Body of pancreas (tissue), 4 donors: ENCODE data around the gene BOD1L1. TPM values are rescaled to one million over a fixed set of nuclear protein-coding genes. Genes with fewer than 3 reads are reported as not detected.

Source experiments
- ATAC-seq: fragments of 150-250 bp; one replicate; pipeline ENCODE4 v1.9.1; 2016
- DNase-seq, 4 donors: peaks; one replicate each; pipeline ENCODE4 v3.0.0-alpha.2; 2019
- H3K27ac ChIP-seq, 4 donors: fragments of 200-600 bp; sonication (generic); 1 replicate in 3 of 4; 2 replicates in 1 of 4; pipeline versions ENCODE4 v1.5.1 to v1.6.1; 2016 to 2019; ENCODE audit warnings: mild to moderate bottlenecking in 1 of 4, mixed read lengths in 1 of 4, moderate library complexity in 1 of 4
- H3K27me3 ChIP-seq, 2 donors: fragments of 200-600 bp; sonication (generic); one replicate each; pipeline ENCODE4 v1.6.0; 2016; ENCODE audit warnings: mild to moderate bottlenecking in 1 of 2
- H3K36me3 ChIP-seq, 2 donors: fragments of 200-600 bp; sonication (generic); replicated peaks in 1 of 2; 2 replicates each; pipeline ENCODE4 v1.5.1; 2016; ENCODE audit warnings: low read depth in 2 of 2; ENCODE audit not compliant: insufficient read depth in 1 of 2
- H3K4me1 ChIP-seq: fragments of 200-600 bp; sonication (generic); one replicate; pipeline ENCODE4 v1.6.0; 2016
- H3K4me3 ChIP-seq, 2 donors: fragments of 200-600 bp; sonication (generic); 1 replicate in 1 of 2; 2 replicates in 1 of 2; pipeline ENCODE4 v1.5.1; 2016 to 2019
- H3K9me3 ChIP-seq, 3 donors: fragments of 200-600 bp; sonication (generic); 1 replicate in 2 of 3; 2 replicates in 1 of 3; pipeline ENCODE4 v1.5.1; 2016
- CTCF ChIP-seq, 7 experiments: fragments of 450-650 bp in 4 of 7; fragments of 200-600 bp in 3 of 7; sonication (generic) in 3 of 7; IDR thresholded peaks; one replicate each; pipeline ENCODE4 v1.5.1; 2016 to 2019; ENCODE audit warnings: antibody characterized with exemption in 7 of 7
- POLR2A ChIP-seq, 3 donors: fragments of 450-650 bp; IDR thresholded peaks; one replicate each; pipeline ENCODE4 v1.6.1; 2016; ENCODE audit warnings: antibody characterized with exemption in 3 of 3, mild to moderate bottlenecking in 2 of 3
- WGBS, 2 donors: methylation state at CpG; one replicate each; pipeline ENCODE4 v1.1.5; 2017; 5-methylcytosine and 5-hydroxymethylcytosine counted together
- intact Hi-C: fragments of 100-400 bp; cut with DNase I; formaldehyde crosslinking; loops from one replicate; pipeline ENCODE4 v1.15.1; 2023
- total RNA-seq, 2 donors: library from RNA; depleted of rRNA; stranded (reverse); fragments of >200 nt; gene quantifications; one replicate each; pipeline ENCODE4 v1.1.0, GENCODE V29; 2016

Gene BOD1L1
- total RNA-seq, 2 donors from 2014 or later, result 28.5 to 31.0 TPM

- TF ChIP-seq CTCF (IDR thresholded peaks at IDR 0.05) (no peak), POLR2A (IDR thresholded peaks at IDR 0.05) (no peak)
- H3K4me3 ChIP-seq, result no peak overlapping the region
- intact Hi-C loops, result no loop called here
- no peak for ATAC-seq
- H3K4me1 ChIP-seq, result no peaks in the 10 kb centered on the region
- no peaks in the 10 kb centered on the region for H3K9me3 ChIP-seq
- H3K27me3 ChIP-seq, result no peaks in the 10 kb centered on the region
- no peak for DNase-seq
- H3K36me3 ChIP-seq, result peaks cover 0 to 23% of the 10 kb centered on the region in 2 donors
- no peak overlapping the region for H3K27ac ChIP-seq
- 90 to 93% methylated on average over 2 of the region's 2 CpGs for WGBS, 2 donors
Measured at GRCh38 chr4:13590766-13591165, 36.8 kb downstream of the BOD1L1 start.

- Histone ChIP-seq H3K9me3 (no peaks in the 10 kb centered on the region), H3K27me3 (no peaks in the 10 kb centered on the region), H3K4me1 (no peaks in the 10 kb centered on the region), H3K27ac (no peak overlapping the region), H3K4me3 (no peak overlapping the region), H3K36me3 (peaks cover 0 to 28% of the 10 kb centered on the region in 2 donors)
- DNase-seq, result no peak
- intact Hi-C loops, result no loop called here
- TF ChIP-seq CTCF (IDR thresholded peaks at IDR 0.05) (no peak), POLR2A (IDR thresholded peaks at IDR 0.05) (no peak)
- no peak for ATAC-seq
Measured at GRCh38 chr4:13588954-13589353, 38.6 kb downstream of the BOD1L1 start.

GRCh38 chr4:13584481-13584880, 43.0 kb downstream of the BOD1L1 start:
- no peak for ATAC-seq
- WGBS, 2 donors, result 90 to 95% methylated on average over 5 of the region's 5 CpGs
- H3K27me3 ChIP-seq, result no peaks in the 10 kb centered on the region
- no peak for DNase-seq
- intact Hi-C loops, result no loop called here
- no peaks in the 10 kb centered on the region for H3K4me1 ChIP-seq
- H3K9me3 ChIP-seq, result no peaks in the 10 kb centered on the region
- no peak overlapping the region for H3K27ac ChIP-seq
- H3K36me3 ChIP-seq, result peaks cover 6 to 36% of the 10 kb centered on the region in 2 donors
- H3K4me3 ChIP-seq, result no peak overlapping the region
- TF ChIP-seq POLR2A (IDR thresholded peaks at IDR 0.05), result no peak
- TF ChIP-seq CTCF (IDR thresholded peaks at IDR 0.05), result no peak

GRCh38 chr4:13580036-13580435, 47.5 kb downstream of the BOD1L1 start:
- WGBS, 2 donors, result 94 to 96% methylated on average over 2 of the region's 2 CpGs
- Histone ChIP-seq H3K36me3 (peaks cover 6 to 36% of the 10 kb centered on the region in 2 donors), H3K4me3 (no peak overlapping the region), H3K27ac (no peak overlapping the region), H3K27me3 (no peaks in the 10 kb centered on the region), H3K9me3 (no peaks in the 10 kb centered on the region), H3K4me1 (no peaks in the 10 kb centered on the region)
- no peak for TF ChIP-seq POLR2A (IDR thresholded peaks at IDR 0.05)
- no peak for TF ChIP-seq CTCF (IDR thresholded peaks at IDR 0.05)
- intact Hi-C loops, result no loop called here
- ATAC-seq (no peak), DNase-seq (no peak)

GRCh38 chr4:13577660-13578059, 49.9 kb downstream of the BOD1L1 start:
- WGBS, 2 donors, result 97 to 99% methylated on average over 3 of the region's 3 CpGs
- H3K9me3 ChIP-seq, result no peaks in the 10 kb centered on the region
- no peak overlapping the region for H3K4me3 ChIP-seq
- intact Hi-C loops, result no loop called here
- DNase-seq, result no peak
- no peaks in the 10 kb centered on the region for H3K27me3 ChIP-seq
- TF ChIP-seq POLR2A (IDR thresholded peaks at IDR 0.05) (no peak), CTCF (IDR thresholded peaks at IDR 0.05) (no peak)
- H3K4me1 ChIP-seq, result no peaks in the 10 kb centered on the region
- H3K27ac ChIP-seq, result no peak overlapping the region
- peaks cover 6 to 46% of the 10 kb centered on the region in 2 donors for H3K36me3 ChIP-seq
- no peak for ATAC-seq
